DND-41 (cell line): ENCODE measurements around the gene CNTNAP5.

Source experiments
- EZH2 ChIP-seq: IDR thresholded peaks from 3 replicates; pipeline ENCODE4 v1.6.1; 2012; ENCODE audit warnings: borderline replicate concordance, low read depth, mild to moderate bottlenecking, moderate library complexity, low read length, inconsistent platforms; ENCODE audit not compliant: severe bottlenecking
- TF ChIP-seq, protein P1 (sequence below): IDR thresholded peaks from 2 replicates; pipeline ENCODE4 v1.5.1; 2012; ENCODE audit warnings: borderline replicate concordance, low read length, moderate library complexity, mild to moderate bottlenecking; ENCODE audit not compliant: poor library complexity, severe bottlenecking; ENCODE audit errors: extremely low read depth

DNA sequence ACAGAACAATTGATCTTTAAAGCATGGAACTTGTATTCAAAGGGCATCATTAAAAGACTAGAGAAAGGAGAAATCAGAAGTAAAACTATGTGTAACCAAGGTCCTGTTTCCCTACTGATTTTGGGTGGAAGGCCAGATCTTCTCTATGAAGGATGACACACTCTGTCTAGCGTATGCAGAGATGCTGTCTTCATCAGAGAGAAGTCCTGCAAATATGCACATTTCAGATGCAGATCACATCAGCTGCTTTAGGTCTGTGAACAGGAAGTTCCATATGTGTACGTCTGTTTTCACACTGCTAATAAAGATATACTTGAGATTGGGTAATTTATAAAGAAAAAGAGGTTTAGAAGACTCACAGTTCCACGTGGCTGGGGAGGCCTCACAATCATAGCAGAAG is 857.3 kb downstream of the CNTNAP5 start:
- no peak for TF ChIP-seq EZH2
- TF ChIP-seq, protein P1, sequence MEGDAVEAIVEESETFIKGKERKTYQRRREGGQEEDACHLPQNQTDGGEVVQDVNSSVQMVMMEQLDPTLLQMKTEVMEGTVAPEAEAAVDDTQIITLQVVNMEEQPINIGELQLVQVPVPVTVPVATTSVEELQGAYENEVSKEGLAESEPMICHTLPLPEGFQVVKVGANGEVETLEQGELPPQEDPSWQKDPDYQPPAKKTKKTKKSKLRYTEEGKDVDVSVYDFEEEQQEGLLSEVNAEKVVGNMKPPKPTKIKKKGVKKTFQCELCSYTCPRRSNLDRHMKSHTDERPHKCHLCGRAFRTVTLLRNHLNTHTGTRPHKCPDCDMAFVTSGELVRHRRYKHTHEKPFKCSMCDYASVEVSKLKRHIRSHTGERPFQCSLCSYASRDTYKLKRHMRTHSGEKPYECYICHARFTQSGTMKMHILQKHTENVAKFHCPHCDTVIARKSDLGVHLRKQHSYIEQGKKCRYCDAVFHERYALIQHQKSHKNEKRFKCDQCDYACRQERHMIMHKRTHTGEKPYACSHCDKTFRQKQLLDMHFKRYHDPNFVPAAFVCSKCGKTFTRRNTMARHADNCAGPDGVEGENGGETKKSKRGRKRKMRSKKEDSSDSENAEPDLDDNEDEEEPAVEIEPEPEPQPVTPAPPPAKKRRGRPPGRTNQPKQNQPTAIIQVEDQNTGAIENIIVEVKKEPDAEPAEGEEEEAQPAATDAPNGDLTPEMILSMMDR = no peak
